GM18505 (cell line): Measurements from ENCODE around the gene ACAN.

Experiments used
- ATAC-seq: cut with Tn5 transposase; IDR thresholded peaks from one replicate; pipeline ENCODE4 v1.9.1; 2021; ENCODE audit not compliant: unreplicated experiment
- POLR2A ChIP-seq: IDR thresholded peaks from 4 replicates; pipeline ENCODE4 v1.6.1; 2011; ENCODE audit warnings: borderline replicate concordance; ENCODE audit not compliant: insufficient read depth, insufficient read length; ENCODE audit errors: extremely low read depth

ACAN gene

GRCh38 chr15:88810446-88810845 lies 7.2 kb downstream of the ACAN start:
- TF ChIP-seq POLR2A = no peak
- ATAC-seq = no peak

GRCh38 chr15:88812133-88812532 lies 8.9 kb downstream of the ACAN start:
- no peak for ATAC-seq
- TF ChIP-seq POLR2A = no peak

- no peak for TF ChIP-seq POLR2A
- no peak for ATAC-seq
Measured at GRCh38 chr15:88813960-88814359, 10.7 kb downstream of the ACAN start.

GRCh38 chr15:88814393-88814792 lies 11.2 kb downstream of the ACAN start:
- TF ChIP-seq POLR2A = no peak
- no peak for ATAC-seq

GRCh38 chr15:88818920-88819319 lies 15.7 kb downstream of the ACAN start:
- TF ChIP-seq POLR2A = no peak
- no peak for ATAC-seq

GRCh38 chr15:88821993-88822392 lies 18.8 kb downstream of the ACAN start:
- TF ChIP-seq POLR2A = no peak
- no peak for ATAC-seq

- TF ChIP-seq POLR2A = no peak
- ATAC-seq = no peak
Measured at GRCh38 chr15:88828791-88829190, 25.6 kb downstream of the ACAN start.

GRCh38 chr15:88830016-88830415 lies 26.8 kb downstream of the ACAN start:
- no peak for TF ChIP-seq POLR2A
- ATAC-seq = no peak

- TF ChIP-seq POLR2A = no peak
- ATAC-seq = no peak
Measured at GRCh38 chr15:88832820-88833730, 29.8 kb downstream of the ACAN start.

GRCh38 chr15:88833731-88834100 lies 30.5 kb downstream of the ACAN start:
- ATAC-seq = no peak
- TF ChIP-seq POLR2A = no peak

- ATAC-seq = no peak
- TF ChIP-seq POLR2A = no peak
Measured at GRCh38 chr15:88834211-88834812, 31.1 kb downstream of the ACAN start.

GRCh38 chr15:88835119-88835518 lies 31.9 kb downstream of the ACAN start:
- TF ChIP-seq POLR2A = no peak
- ATAC-seq = no peak

- no peak for TF ChIP-seq POLR2A
- no peak for ATAC-seq
Measured at GRCh38 chr15:88835646-88836045, 32.4 kb downstream of the ACAN start.

GRCh38 chr15:88838667-88839066 lies 35.4 kb downstream of the ACAN start:
- no peak for TF ChIP-seq POLR2A
- no peak for ATAC-seq
